Measurements from ENCODE around the gene SLAMF7. TPM values are rescaled to one million over a fixed set of nuclear protein-coding genes. Genes with fewer than 3 reads are reported as not detected.

The SLAMF7 gene
- total RNA-seq, 3 donors from 2014 or later: 0.48 to 5.7 (median 3.3) TPM

DNA sequence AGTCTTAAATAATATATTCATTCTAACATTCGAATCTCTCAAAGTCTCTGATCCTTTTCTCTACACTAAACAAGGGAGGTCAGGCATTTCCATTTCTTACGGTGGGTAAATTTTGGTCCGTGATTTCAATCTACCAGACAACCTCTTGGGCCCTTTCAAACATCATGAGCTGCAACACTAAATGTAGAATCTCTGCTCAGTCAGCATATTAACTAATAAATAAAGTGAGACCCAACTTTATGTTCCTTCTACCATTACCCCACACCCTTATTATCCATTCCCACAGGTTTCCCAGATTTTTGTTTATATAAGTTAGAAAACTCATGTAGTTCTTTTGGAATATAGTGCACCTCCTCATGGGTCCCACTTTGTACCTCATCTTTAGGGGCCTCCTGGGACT, 24.9 kb downstream of the SLAMF7 start:
- no peaks in the 10 kb centered on the region for H3K4me1 ChIP-seq
- DNase-seq (ENCODE audit: low spot score in 2 of 2): no peak
- TF ChIP-seq POLR2A (IDR thresholded peaks at IDR 0.05): no peak
- no peak for TF ChIP-seq POLR2AphosphoS5 (IDR thresholded peaks at IDR 0.05)
- TF ChIP-seq, protein P1, sequence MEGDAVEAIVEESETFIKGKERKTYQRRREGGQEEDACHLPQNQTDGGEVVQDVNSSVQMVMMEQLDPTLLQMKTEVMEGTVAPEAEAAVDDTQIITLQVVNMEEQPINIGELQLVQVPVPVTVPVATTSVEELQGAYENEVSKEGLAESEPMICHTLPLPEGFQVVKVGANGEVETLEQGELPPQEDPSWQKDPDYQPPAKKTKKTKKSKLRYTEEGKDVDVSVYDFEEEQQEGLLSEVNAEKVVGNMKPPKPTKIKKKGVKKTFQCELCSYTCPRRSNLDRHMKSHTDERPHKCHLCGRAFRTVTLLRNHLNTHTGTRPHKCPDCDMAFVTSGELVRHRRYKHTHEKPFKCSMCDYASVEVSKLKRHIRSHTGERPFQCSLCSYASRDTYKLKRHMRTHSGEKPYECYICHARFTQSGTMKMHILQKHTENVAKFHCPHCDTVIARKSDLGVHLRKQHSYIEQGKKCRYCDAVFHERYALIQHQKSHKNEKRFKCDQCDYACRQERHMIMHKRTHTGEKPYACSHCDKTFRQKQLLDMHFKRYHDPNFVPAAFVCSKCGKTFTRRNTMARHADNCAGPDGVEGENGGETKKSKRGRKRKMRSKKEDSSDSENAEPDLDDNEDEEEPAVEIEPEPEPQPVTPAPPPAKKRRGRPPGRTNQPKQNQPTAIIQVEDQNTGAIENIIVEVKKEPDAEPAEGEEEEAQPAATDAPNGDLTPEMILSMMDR (IDR thresholded peaks at IDR 0.05): no peak
- H3K27ac ChIP-seq: no peak overlapping the region
- H3K4me3 ChIP-seq: no peak overlapping the region
- intact Hi-C loops (cut with DNase I; ENCODE audit: low total_unique reads): no loop called here
- no peaks in the 10 kb centered on the region for H3K27me3 ChIP-seq
- H3K9me3 ChIP-seq: no peaks in the 10 kb centered on the region
- H3K36me3 ChIP-seq: no peaks in the 10 kb centered on the region

DNA sequence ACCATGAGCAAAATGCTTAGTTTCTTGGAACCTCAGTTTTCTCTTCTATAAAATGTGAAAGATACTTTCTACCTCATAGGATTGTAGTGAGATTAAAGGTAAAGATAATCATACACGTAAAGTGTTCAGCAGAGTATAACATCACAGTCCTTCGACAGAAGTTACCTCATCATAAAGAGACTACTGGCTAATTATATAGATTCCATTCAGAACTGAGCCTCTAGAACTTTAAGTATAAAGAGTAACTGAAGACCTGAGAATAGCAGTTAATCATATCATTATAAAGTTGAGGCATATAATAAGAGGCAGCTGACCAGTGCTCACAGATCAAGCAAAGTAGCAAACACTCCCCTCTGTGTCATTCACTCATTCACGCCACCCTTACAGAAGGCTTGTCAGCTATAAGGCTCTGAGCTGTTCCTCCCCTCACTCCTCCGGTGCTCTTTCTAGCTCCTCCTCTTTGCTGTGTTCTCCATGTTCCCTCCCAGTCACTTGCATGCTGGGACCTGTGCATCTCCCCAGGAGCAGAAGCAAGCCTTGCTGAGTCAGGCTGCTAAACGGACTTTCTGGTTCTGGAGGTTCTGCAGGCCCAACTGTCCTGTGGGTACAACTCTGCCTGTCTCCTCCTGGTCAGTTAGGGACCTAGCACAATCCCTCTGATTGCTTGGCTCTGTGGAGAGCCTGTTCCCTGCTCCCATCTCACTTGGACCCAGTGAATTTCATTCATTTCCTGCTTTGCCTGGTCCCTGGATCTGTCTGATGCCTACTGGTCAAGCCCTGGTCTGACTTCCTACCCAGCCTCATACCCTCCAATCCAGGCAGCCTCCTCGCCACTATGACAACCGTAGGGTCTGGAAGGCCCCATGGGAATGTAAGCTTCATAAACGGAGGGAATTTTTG, 28.6 kb downstream of the SLAMF7 start:
- H3K4me3 ChIP-seq: no peak overlapping the region
- H3K36me3 ChIP-seq: no peaks in the 10 kb centered on the region
- intact Hi-C loops (cut with DNase I; ENCODE audit: low total_unique reads): no loop called here
- no peaks in the 10 kb centered on the region for H3K27me3 ChIP-seq
- H3K4me1 ChIP-seq: no peaks in the 10 kb centered on the region
- H3K27ac ChIP-seq: no peak overlapping the region
- TF ChIP-seq POLR2AphosphoS5 (IDR thresholded peaks at IDR 0.05): no peak
- DNase-seq (ENCODE audit: low spot score in 2 of 2): no peak
- no peaks in the 10 kb centered on the region for H3K9me3 ChIP-seq

DNA sequence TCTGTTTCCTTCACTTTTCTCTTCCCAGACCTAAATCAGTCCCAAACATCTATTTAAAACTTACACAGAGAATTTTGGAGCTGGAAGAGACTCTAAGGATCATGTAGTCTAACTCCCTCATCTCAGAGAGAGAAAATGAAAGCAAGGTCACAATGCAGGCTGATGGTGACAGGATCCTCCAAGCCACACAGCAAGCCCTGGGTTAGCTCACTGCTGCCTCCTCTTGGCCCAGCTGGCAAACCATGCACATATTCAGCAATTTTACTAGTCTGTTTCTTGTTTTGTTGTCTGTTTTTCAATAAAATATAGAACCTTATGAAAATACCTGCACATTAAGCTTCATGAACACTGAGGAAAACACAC, 29.2 kb downstream of the SLAMF7 start:
- DNase-seq (ENCODE audit: low spot score in 2 of 2): no peak
- H3K27me3 ChIP-seq: no peaks in the 10 kb centered on the region
- H3K4me1 ChIP-seq: no peaks in the 10 kb centered on the region
- intact Hi-C loops (cut with DNase I; ENCODE audit: low total_unique reads): no loop called here
- no peaks in the 10 kb centered on the region for H3K9me3 ChIP-seq
- no peak for TF ChIP-seq POLR2AphosphoS5 (IDR thresholded peaks at IDR 0.05)
- H3K36me3 ChIP-seq: no peaks in the 10 kb centered on the region
- no peak overlapping the region for H3K4me3 ChIP-seq
- no peak overlapping the region for H3K27ac ChIP-seq

DNA sequence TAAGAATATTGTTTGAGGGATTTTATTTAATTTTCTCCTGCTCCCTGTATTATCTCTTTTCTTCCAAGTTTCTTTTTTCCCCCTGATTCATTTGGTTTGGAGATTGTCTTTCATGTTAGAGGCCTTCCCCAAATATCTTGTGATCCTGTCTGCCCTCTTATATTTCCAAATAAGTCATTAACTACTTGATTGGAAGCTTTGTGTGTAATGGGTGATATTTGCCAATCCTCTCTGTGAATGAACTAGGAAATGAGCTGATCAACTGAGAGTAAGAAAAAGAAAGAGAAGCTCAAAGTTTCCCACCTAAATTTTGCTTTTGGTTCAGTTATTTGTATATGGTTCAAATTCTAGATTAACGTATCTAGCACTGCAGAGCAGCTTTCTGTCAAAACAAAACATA, 33.3 kb downstream of the SLAMF7 start:
- H3K4me1 ChIP-seq: no peaks in the 10 kb centered on the region
- intact Hi-C loops (cut with DNase I; ENCODE audit: low total_unique reads): no loop called here
- no peaks in the 10 kb centered on the region for H3K36me3 ChIP-seq
- no peak for DNase-seq (ENCODE audit: low spot score in 2 of 2)
- no peak overlapping the region for H3K4me3 ChIP-seq
- no peaks in the 10 kb centered on the region for H3K9me3 ChIP-seq
- no peak overlapping the region for H3K27ac ChIP-seq
- TF ChIP-seq, protein P1 (IDR thresholded peaks at IDR 0.05): no peak
- no peak for TF ChIP-seq POLR2A (IDR thresholded peaks at IDR 0.05)
- no peak for TF ChIP-seq POLR2AphosphoS5 (IDR thresholded peaks at IDR 0.05)
- H3K27me3 ChIP-seq: no peaks in the 10 kb centered on the region

DNA sequence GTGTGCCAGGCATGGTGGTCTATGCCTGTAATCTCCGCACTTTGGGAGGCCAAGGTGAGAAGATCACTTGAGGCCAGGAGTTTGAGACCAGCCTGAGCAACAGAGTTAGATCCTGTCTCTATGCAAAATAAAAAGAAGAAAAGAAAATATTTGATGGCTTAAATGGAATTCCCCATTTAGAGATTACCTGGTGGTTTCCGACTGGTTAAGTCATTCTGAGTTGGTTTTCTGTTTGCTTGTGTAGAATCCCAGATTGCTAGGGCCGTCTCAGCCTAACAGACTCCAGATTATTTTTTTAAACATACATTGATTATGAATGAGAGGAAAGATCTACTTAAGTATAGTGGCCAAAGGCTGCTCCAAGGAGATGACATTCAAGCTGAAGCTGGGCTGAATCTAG, 34.0 kb downstream of the SLAMF7 start:
- Histone ChIP-seq H3K9me3 (no peaks in the 10 kb centered on the region), H3K27me3 (no peaks in the 10 kb centered on the region), H3K4me1 (no peaks in the 10 kb centered on the region), H3K36me3 (no peaks in the 10 kb centered on the region), H3K4me3 (no peak overlapping the region), H3K27ac (no peak overlapping the region)
- TF ChIP-seq POLR2A (IDR thresholded peaks at IDR 0.05): no peak
- TF ChIP-seq POLR2AphosphoS5 (IDR thresholded peaks at IDR 0.05): no peak
- TF ChIP-seq, protein P1 (IDR thresholded peaks at IDR 0.05): no peak
- DNase-seq (ENCODE audit: low spot score in 2 of 2): no peak
- intact Hi-C loops (cut with DNase I; ENCODE audit: low total_unique reads): no loop called here

DNA sequence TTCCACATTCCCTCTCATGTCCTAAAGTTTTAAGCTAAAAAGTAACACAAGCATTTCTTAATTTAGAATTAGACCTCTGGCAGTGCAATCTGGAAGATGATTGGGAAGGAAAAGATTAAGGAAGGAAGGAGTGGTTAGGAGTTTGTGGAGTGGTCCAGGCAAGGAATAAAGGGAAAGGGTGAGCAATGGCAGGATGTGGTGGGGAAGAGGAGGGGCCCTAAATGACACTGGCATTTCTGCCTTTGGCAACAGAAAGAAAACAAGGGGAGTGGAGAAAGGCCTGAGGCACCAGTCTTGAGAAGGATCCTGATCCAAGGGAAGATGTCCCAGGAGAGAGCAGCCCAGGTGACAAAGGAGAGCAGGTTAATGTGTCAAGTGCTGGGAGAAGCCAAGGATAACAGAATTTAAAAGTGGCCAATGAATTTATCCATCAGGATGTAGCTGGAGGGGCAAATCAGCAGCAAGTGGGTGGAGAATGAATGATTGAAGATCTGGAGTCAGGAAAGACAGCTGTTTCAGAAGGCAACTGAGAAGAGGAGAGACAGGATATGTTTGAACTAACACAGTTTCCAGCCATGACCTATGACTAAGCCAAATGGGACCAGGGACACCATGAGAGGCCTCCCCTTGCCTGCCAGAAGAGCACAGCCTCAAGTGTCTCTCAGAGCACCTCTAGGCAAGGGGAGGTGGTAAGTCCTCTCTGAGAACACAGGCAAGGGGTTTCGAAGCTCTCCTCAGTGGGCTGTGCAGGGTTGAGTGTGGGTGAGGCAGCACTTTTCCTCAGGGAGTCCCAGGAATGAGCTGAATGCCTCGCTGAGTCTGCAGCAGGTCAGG, 36.1 kb downstream of the SLAMF7 start:
- Histone ChIP-seq H3K27me3 (no peaks in the 10 kb centered on the region), H3K27ac (no peak overlapping the region), H3K4me1 (no peaks in the 10 kb centered on the region), H3K9me3 (no peaks in the 10 kb centered on the region), H3K36me3 (no peaks in the 10 kb centered on the region), H3K4me3 (no peak overlapping the region)
- no peak for DNase-seq (ENCODE audit: low spot score in 2 of 2)
- TF ChIP-seq POLR2AphosphoS5 (IDR thresholded peaks at IDR 0.05): no peak
- TF ChIP-seq, protein P1 (IDR thresholded peaks at IDR 0.05): no peak
- no peak for TF ChIP-seq POLR2A (IDR thresholded peaks at IDR 0.05)
- intact Hi-C loops (cut with DNase I; ENCODE audit: low total_unique reads): no loop called here

All from breast epithelium (tissue), 4 donors.